Hematopoietic multipotent progenitor cell treated with erythropoietin and hydrocortisone succinate and interleukin-3 and kit ligand, for 15 days (in vitro differentiated cells): ENCODE data around the gene RGS17.
"Not testable (repeated sequence)": the region's sequence is repeated elsewhere in the genome, so short reads cannot be mapped to it uniquely, and the experiment has no call there.

Experiments
- DNase-seq: peaks from one replicate; pipeline ENCODE4 v3.0.0-alpha.2; 2015; ENCODE audit warnings: low spot score

RGS17 gene

DNA sequence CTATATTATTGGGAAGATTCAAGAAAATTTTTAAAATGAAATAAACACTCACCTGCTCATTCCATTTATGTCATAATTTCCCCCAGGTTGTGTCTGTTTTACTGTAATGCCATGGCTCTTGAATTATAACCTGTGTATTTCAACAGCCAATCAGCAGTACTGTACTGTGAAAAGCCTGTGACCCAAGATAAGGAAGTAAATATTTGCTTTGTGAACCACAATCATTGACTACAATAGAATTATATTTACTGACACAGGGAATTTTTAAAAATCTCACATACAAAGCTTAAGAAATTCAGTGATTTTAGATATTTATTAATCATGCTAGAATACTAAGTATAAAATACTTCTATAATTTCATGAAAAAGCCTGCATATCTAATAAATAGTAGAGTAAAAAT lies 6.0 kb downstream of the RGS17 start:
- no peak for DNase-seq

DNA sequence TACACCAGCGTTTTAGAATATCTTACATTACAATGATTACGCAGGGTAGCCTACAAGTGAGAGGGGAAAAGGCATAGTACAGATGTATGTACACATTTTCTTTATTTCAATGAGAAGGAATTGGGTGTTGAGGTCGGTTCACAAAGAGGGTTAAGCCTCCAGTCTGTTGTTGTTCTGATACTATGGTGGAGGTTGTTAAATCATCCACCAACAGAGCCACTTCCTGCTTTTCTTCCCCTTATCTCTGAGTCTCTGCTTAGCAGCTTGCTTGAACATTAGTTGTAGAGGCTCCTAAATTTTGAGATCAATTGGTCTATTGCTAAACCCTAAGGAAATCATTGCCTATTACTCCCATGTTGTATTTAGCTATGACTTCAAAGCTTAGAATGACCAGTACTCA lies 7.3 kb downstream of the RGS17 start:
- no peak for DNase-seq

DNA sequence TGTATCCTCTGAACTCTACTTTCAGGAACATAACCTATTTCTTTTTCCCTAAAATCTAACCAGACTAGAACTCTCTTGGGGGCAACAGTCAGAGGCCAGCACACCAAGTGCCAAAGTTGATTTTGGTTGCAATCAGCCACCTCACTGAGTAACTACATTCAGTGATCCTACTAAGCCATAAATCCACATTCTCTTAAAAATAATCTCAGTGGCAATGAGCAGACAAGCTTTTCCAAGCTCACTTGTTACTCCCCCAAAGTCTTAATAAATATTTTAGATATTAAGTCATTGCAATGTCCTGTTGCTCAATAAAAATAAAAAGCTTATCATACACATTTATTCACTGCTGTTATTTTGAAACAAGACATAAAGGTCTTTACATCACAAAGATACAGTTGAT lies 9.8 kb downstream of the RGS17 start:
- no peak for DNase-seq

DNA sequence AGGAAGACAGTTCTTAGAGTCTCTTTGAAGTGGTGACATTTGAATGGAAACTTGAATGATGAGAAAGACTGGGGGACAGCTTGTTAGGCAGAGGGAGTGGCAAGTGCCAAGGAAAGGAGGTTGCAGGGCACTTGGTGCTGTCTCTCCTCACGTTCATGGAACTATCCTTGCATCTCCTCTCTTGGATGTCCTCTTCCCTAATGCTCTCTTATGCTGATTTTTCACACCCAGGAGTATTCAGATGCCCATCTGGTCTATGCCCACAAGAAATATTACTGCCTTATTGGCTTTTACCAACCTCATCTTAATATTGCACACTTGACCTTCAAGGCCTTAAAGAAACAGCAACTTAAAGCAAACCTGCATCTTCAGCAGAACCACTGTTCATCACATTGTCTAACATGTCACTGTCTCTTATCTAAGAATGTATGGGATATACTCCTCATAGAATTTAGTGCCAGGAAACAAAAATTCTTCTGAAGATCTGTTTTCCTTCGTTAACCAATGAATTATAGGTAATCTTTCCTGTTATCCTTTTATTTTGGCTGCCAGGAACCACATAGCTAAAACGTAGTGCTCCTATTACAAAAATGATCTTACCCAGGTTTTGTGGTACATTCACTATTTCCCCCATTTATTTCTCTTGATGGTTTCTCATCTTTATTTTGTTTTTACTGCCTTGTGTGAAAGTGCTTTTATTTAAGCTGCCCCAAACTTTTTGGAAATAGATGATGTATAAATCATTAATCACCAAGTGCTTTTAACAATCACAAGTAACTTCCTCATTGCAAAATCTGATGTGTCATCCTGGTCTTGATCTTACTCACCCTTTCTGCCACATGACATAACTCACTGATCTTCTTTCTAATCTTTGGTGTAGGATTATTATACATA lies 12.8 kb downstream of the RGS17 start:
- no peak for DNase-seq

DNA sequence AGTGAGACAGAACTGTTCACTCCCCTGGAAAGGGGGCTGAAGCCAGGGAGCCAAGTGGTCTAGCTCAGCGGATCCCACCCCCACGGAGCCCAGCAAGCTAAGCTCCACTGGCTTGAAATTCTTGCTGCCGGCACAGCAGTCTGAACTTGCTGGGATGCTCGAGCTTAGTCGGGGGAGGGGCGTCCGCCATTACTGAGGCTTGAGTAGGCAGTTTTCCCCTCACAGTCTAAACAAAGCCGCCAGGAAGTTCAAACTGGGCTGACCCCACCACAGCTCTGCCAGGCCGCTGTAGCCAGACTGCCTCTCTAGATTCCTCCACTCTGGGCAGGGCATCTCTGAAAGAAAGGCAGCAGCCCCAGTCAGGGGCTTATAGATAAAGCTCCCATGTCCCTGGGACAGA lies 20.0 kb downstream of the RGS17 start:
- DNase-seq = not testable (repeated sequence)

DNA sequence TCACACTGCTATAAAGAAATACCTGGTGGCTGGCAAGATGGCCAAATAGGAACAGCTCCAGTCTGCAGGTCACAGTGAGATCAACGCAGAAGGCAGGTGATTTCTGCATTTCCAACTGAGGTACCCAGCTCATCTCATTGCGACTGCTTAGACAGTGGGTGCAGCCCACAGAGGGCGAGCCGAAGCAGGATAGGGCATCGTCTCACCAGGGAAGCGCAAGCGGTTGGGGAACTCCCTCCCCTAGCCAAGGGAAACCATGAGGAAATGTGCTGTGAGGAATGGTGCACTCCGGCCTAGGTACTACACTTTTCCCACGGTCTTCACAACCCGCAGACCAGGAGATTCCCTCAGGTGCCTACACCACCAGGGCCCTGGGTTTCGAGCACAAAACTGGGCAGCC lies 20.5 kb downstream of the RGS17 start:
- not testable (repeated sequence) for DNase-seq

DNA sequence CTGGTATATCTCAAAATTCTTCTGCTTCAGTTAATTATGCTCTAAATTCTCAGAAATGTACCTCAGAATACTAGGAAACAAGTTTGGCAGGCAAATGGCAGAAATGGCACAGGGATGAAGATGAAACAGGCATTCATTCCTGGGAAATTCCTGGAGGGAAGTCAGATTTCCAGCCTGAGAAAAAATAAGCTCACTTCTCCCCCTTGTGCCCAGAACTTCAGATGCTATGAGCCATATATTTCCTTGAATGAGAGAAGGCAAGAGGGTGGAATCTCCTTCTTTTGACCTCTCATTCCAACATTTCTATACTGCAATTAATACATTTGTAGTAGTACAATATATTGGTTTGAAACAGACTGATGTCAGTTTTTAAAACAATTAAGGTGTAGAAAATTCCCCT lies 22.8 kb downstream of the RGS17 start:
- no peak for DNase-seq

DNA sequence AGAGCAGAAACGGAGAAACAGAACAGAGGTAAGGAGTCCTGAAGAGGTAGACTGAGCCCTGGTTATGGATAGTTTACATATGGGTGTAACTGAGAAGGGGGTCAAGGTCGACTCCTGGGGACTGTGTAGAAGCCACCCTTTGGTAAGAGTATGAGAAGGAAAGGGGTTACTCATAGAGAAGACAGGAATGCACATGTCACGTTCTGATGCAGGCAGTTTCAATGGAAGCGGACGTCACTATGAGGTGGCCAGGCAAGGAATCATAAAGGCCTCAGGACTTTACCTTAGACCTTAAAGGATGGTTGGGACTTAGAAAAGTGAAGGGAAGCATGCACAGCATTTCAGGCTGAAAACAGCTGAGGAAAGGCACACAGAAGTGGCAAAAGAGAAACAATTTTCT lies 25.1 kb downstream of the RGS17 start:
- DNase-seq = no peak

GRCh38 chr6:153104220-153104619 lies 26.9 kb downstream of the RGS17 start:
- DNase-seq = no peak

DNA sequence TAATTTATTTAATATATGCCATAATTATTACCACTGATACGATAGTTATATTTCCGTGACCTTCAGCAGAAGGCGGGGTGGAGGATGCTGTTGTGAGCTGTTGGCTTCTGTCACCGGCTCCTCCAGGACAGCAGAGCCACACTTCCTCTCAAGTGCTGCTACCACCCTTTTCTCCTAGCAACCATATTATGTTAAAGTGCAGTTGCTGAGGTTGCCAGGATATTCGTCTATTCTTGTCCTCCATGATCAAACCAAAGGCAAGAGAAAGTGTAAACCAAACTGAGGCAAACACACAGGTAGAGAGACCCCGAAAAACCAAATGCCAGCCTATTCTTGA lies 27.8 kb downstream of the RGS17 start:
- no peak for DNase-seq

GRCh38 chr6:153102605-153103318 lies 28.3 kb downstream of the RGS17 start:
- DNase-seq = no peak

DNA sequence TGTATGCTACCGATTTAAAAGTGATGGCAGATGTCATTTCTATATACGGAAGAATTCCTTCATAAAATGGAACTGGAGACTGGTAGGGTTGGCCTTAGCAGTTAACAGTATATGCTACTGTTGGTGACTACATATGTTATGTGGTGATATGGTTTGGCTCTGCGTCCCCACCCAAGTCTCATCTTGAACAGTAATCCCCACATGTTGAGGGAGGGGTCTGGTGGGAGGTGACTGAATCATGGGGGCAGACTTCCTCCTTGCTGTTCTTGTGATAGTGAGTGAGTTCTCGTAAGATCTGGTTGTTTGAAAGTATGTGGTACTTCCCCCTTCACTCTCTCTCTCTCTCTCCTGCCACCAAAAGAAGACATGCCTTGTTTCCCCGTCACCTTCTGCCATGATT lies 29.6 kb downstream of the RGS17 start:
- DNase-seq = peak; percentile 4

DNA sequence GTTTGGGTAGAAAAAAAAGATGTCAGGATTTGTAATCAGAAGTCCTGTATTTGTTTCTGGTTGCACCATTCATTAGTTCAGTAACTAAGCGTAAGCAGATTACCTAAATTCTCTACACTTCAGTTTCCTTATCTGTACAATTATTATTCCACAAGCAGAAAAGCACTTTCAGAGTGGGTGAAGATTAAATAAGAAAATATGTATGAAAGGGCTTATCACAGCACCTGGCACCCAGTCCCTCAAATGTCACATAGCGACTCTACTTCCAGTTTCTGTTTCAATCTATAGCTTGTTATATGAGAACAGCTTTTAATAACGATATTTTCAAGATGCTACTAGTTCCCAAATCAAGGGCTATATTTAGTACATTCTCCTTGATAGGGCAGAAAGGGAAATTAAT lies 31.4 kb downstream of the RGS17 start:
- DNase-seq = no peak

DNA sequence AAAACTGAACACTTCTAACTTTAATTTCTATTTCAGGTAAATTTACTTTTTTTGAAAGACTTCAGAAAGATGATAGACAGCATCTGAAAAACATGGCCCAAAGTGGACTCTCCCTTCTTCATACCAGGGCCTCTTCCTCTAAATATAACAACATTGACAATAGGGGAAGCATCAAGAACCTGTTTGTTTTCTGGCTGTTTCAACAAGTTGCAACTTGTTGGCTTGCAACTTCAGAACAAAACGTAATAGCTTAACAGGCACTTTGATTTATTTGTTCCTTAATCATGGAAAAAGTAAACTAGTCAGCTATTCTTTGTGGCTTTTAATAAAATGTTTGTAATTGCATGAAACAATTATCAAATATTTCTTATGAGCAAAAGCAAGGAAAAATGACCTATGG lies 34.3 kb downstream of the RGS17 start:
- no peak for DNase-seq

DNA sequence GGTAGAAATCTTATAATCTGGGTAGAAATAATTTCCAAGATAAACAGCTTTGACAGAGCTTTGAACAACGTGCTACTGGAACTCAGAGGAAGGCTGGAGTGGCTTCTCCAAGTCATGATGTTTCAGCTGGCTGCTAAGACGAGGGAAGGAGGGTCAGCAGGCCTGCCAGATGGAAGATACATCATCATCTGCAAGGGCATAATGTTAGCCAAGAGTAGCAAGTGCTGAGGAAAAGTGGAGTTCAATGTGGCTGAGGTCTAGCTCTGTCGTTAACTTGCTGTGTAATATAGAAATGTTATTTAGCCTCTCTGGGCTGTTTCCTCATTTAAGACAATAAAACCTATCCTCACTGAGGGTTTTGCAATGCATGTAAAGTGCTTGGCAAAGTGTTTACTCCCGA lies 35.1 kb downstream of the RGS17 start:
- DNase-seq = no peak

DNA sequence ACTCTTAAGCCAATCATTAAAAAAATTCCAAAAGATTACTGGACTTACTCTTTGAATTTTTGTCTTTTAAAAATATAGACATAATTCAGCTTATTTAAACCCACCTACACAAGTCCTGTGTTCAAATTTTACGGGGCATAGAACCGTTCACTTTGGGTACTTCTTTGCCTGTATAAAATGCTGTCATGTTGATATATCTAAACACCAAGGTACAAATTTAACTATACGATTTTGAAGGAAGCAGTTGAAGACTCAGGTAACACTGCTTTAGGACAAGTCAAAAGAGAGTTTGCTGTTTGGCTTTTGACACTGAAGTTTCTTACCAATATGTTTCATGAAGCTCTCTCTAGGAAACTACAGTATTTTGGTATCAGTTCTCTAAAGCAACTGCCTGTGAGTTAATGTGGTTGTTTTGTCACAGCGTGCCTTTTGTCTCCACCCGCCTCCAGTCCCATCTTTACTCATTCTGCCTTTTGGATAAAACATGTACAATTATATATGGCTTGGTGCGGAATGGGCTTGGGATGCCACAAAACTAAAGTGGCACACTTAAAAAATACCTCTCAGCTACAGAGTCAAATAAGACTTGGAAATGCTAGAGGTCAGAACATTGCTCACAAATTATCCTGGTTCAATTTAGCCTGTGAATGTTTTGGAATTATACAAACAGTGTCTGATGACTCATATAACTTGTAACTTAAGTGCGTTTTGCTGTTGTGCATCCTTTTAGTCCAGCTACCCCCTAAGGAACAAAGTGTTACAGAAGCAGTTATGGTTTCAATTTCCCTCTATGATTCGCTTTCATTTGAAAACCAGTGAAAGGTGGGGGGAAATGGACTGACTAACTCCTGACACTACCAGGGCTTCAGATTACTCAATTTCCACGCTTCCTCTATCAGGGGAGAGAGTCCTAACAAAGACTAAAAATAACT lies 38.7 kb downstream of the RGS17 start:
- no peak for DNase-seq

DNA sequence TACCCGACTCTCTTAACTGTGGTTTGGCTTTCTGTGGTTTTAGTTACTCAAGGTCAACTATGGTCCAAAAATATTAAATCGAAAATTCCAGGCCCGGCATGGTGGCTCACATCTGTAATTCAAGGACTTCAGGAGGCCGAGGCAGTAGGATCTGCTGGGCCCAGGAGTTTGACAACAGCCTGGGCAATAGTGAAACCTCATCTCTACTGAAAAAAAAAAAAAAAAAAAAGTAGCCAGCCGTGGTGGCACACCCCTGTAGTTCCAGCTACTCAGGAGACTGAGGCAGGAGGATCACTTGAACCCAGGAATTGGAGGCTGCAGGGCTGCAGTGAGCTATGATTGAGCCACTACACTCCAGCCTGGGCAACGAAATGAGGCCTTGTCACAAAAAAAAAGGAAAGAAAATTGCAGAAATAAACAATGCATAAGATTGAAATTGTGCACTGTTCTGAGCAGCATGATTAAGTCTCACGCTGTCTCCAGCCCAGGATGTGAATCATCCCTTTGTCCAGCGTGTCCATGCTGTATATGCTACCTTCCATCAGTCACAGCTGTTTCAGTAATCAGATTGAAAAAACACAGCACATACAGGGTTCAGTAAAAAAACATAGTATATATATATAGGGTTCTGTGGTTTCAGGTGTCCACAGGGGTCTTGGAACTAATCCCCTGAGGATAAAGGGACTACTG lies 40.7 kb downstream of the RGS17 start:
- no peak for DNase-seq

DNA sequence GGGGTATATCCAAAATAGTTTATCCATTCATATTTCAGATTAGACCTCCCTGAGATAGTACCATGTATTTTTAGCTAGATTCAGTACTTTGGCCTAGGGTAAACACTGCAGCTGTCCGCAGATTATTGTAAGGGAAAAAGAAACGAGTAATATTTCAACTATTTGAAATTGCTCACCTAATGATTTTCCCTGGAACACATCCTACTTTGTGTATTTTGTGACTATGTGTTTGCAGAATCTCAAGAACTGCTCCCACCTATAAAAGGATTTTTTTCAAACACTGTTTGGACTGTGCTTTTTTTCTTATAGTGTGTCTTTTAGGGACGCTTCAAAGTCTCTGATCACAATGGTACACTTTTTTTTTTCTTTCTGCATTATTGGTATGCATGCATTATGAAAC lies 42.3 kb downstream of the RGS17 start:
- no peak for DNase-seq

DNA sequence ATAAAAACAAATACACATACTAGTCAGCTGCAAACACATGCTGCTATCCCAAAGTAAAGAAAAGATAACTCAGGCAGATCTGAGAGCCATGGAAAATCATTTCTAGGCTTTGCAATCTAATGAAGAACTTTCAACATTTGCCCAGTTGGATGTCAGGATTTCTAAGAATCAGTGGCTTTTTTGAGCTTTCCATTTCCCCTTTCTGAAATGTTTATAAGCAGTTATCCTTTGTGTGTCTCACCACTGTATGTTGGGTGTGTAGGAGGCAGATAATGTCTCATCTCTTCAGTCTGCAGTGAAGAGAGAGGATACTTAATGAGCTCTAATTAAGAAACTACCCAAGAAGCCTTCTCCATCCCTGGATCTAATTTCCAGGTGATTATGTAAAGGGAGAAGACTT lies 43.6 kb downstream of the RGS17 start:
- DNase-seq = no peak

DNA sequence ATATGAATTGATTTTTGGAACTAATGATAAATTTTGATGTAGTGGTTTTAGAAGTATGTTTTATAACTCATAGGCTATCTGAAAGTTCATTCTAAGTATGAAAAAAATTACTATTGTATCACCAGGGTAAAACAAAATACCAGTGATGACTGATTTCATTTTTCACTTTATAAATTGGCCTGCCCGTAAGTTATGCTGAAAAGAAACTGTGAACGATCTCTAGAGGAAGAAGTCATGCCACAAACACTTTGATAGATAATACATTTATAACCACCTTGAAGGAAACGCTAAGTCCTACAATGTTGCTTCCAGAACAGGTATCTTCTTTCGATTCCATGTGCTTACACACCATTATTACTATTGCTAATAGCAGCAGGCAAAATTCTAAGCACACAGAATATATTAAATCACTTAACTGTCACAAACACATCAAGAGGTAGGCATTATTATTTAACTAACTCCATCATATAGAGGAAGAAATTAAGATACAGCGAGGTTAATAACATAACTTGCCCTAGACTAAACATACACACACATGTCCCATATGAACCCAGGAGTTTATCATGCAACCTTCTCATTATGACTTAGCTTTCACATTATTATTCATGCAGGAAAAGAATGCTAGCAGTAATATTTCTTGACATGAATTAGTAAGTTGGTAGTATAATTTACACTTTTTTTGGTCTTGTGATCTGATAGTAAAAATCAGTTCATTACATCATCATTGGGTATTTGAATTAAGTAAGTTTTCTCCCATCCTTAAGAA lies 44.7 kb downstream of the RGS17 start:
- no peak for DNase-seq

DNA sequence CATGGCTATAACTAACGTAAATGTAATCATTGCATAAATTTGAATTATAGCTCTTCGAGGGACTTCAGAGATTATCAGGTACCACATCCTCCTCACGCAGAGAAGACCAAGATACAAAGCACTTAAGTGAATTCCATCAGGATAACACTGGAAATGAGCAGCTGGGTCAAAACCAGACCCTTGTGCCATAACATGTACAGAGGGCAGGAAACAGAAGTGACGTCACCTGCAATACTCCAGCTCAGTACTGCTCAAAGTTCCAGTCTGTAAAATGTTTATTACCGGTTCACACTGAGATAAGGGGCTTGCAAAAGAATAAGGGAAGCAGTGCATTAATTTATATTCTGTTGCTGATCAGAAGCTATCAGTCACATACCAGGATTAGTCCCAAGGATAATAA lies 45.8 kb downstream of the RGS17 start:
- no peak for DNase-seq
